Astrocyte of the hippocampus (primary cell): ENCODE results near the gene PPP1R13B.

Source experiments
- DNase-seq: peaks from one replicate; pipeline ENCODE4 v3.0.0; 2011; ENCODE audit warnings: low read depth, low spot score

PPP1R13B gene

GRCh38 chr14:103732868-103733620 is 114.3 kb downstream of the PPP1R13B start:
- DNase-seq: no peak

- no peak for DNase-seq
Observed at GRCh38 chr14:103731916-103732867, 115.2 kb downstream of the PPP1R13B start.

GRCh38 chr14:103731481-103731880 is 115.9 kb downstream of the PPP1R13B start:
- DNase-seq: no peak

- DNase-seq: peak; percentile 40
Observed at GRCh38 chr14:103730490-103731035, 116.8 kb downstream of the PPP1R13B start.

- DNase-seq: no peak
Observed at GRCh38 chr14:103729496-103730448, 117.6 kb downstream of the PPP1R13B start.

- DNase-seq: no peak
Observed at GRCh38 chr14:103728721-103729120, 118.7 kb downstream of the PPP1R13B start.

- DNase-seq: no peak
Observed at GRCh38 chr14:103728141-103728540, 119.2 kb downstream of the PPP1R13B start.

- no peak for DNase-seq
Observed at GRCh38 chr14:103727313-103727980, 119.9 kb downstream of the PPP1R13B start.

GRCh38 chr14:103726474-103726873 is 120.9 kb downstream of the PPP1R13B start:
- no peak for DNase-seq

GRCh38 chr14:103725739-103726395 is 121.5 kb downstream of the PPP1R13B start:
- no peak for DNase-seq

GRCh38 chr14:103725001-103725682 is 122.2 kb downstream of the PPP1R13B start:
- DNase-seq: no peak

GRCh38 chr14:103724116-103724515 is 123.3 kb downstream of the PPP1R13B start:
- DNase-seq: peak; percentile 82

GRCh38 chr14:103723748-103724081 is 123.7 kb downstream of the PPP1R13B start:
- DNase-seq: no peak

GRCh38 chr14:103721334-103722120 is 125.8 kb downstream of the PPP1R13B start:
- peak; percentile 93 for DNase-seq

GRCh38 chr14:103719751-103720150 is 127.6 kb downstream of the PPP1R13B start:
- no peak for DNase-seq

GRCh38 chr14:103718572-103718971 is 128.8 kb downstream of the PPP1R13B start:
- peak; percentile 41 for DNase-seq

- no peak for DNase-seq
Observed at GRCh38 chr14:103716899-103717411, 130.4 kb downstream of the PPP1R13B start.

- DNase-seq: peak; percentile 62
Observed at GRCh38 chr14:103716091-103716801, 131.1 kb downstream of the PPP1R13B start.
